Activated CD4-positive, alpha-beta memory T cell treated with anti-CD3 and anti-CD28 coated beads, Interleukin-2, amount 10 ng/mL, durations not matched to agents 7 days and 5 days (primary cell): Measurements from ENCODE around the gene KREMEN2. TPM values are rescaled to one million over a fixed set of nuclear protein-coding genes. Genes with fewer than 3 reads are reported as not detected.

ENCODE experiments used
- CTCF ChIA-PET: fragments of 350-600 bp; sonication (Branson Sonifier 250); formaldehyde crosslinking; loops from one replicate; lab custom pipeline; 2021; ENCODE audit warnings: antibody characterized with exemption, inconsistent platforms; lab: Charles Lee
- POLR2A ChIA-PET: fragments of 350-600 bp; sonication (Branson Sonifier 250); formaldehyde crosslinking; loops from one replicate; lab custom pipeline; 2021; ENCODE audit warnings: antibody characterized with exemption; lab: Charles Lee
- DNase-seq: peaks from one replicate; pipeline ENCODE4 v3.0.0-alpha.2; 2020
- H3K27ac Mint-ChIP-seq: one replicate; pipeline ENCODE4 v1.8.0; 2021; ENCODE audit warnings: mild to moderate bottlenecking, mixed read lengths
- H3K27me3 Mint-ChIP-seq: one replicate; pipeline ENCODE4 v1.8.0; 2021; ENCODE audit warnings: mixed read lengths
- H3K36me3 Mint-ChIP-seq: one replicate; pipeline ENCODE4 v1.8.0; 2021; ENCODE audit warnings: low read depth, mixed read lengths
- H3K4me1 Mint-ChIP-seq: one replicate; pipeline ENCODE4 v1.8.0; 2021; ENCODE audit warnings: mixed read lengths
- H3K4me3 Mint-ChIP-seq: one replicate; pipeline ENCODE4 v1.8.0; 2021; ENCODE audit warnings: mild to moderate bottlenecking, mixed read lengths
- H3K9me3 Mint-ChIP-seq: one replicate; pipeline ENCODE4 v1.8.0; 2021; ENCODE audit warnings: mixed read lengths
- total RNA-seq, 2 experiments: library from RNA; stranded (reverse); gene quantifications; one replicate each; pipeline ENCODE4 v1.2.3, GENCODE V29; 2021

Gene KREMEN2
- total RNA-seq, 2 experiments from 2014 or later, result not detected

GRCh38 chr16:3013491-3013951, 49.4 kb downstream of the KREMEN2 start:
- Mint-ChIP-seq H3K4me3 (no peak overlapping the region), H3K36me3 (no peaks in the 10 kb centered on the region), H3K27ac (no peak overlapping the region), H3K4me1 (peaks cover 10% of the 10 kb centered on the region), H3K27me3 (peaks cover 27% of the 10 kb centered on the region), H3K9me3 (no peaks in the 10 kb centered on the region)
- no peak for DNase-seq
- CTCF ChIA-PET, result interaction anchor here (1.0 kb wide), 1 partner anchor 14 kb away, joined by 3 read pairs; no protein-coding TSS in a partner anchor
- POLR2A ChIA-PET, result interaction anchor here (1.3 kb wide), 1 partner anchor 35 kb away, joined by 3 read pairs; no protein-coding TSS in a partner anchor

DNA sequence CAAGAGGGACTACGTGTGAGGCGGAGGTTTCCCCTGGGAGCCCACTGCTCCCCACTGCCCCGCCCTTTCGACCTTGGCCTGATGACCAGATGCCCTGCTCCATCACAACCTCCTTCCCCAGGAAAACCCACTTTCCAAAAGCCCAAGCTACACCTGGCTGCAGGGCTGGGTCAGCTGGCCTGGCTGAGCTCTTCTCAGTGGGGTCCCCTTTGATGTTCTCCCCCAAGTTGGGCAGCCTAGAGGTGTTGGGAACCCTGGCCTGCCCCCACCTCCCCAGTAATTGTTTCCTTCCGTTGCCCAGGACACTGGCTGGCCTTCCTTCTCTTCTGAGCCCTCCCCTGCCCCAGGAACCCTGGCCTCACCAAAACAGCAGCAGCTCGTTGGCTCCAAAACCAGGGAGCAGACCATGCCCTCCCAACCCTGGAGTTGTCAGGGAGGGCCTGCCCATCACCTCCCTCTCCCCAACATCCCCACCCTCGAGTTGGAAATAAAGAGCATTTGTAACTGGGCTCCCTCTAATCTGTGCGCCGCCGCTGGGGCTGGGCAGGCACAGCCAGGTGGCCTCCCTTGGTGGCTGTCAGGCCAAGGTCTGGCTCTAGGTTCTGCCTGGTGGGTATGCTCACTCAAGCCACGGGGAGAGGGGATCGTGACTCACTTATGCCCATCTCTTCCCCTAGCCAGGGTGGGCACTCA, 50.1 kb downstream of the KREMEN2 start:
- DNase-seq, result no peak
- Mint-ChIP-seq H3K4me1 (peaks cover 4% of the 10 kb centered on the region), H3K36me3 (no peaks in the 10 kb centered on the region), H3K27me3 (peaks cover 26% of the 10 kb centered on the region), H3K27ac (no peak overlapping the region), H3K4me3 (no peak overlapping the region), H3K9me3 (no peaks in the 10 kb centered on the region)
- ChIA-PET CTCF (interaction anchor here (1.0 to 1.3 kb wide), 2 partner anchors 10 to 14 kb away, joined by 3 to 4 read pairs; no protein-coding TSS in a partner anchor), POLR2A (interaction anchor here (1.3 kb wide), 1 partner anchor 34 kb away, joined by 3 read pairs; no protein-coding TSS in a partner anchor)

DNA sequence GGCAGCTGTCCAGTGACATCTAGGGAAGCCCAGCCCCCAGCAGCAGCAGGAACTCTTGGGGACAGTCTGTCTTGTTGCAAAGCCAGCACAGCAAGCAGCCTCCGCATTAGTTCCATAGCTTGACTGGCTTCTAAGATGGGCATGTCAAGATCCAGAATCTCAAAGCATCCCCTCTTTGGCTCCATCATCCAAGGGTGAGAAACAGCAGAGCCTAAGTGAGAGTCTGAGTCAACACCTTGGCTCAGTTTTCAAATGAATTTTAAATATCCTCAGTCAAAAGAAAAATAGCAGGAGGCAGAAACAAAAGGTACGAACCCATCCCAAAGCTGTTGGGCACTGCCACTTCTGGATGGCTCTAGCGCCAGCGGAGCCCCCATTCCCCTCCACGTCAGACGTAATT, 50.9 kb downstream of the KREMEN2 start:
- Mint-ChIP-seq H3K9me3 (no peaks in the 10 kb centered on the region), H3K27ac (no peak overlapping the region), H3K4me1 (peaks cover 8% of the 10 kb centered on the region), H3K27me3 (peaks cover 27% of the 10 kb centered on the region), H3K4me3 (no peak overlapping the region), H3K36me3 (no peaks in the 10 kb centered on the region)
- DNase-seq, result no peak
- POLR2A ChIA-PET, result no interaction called here
- CTCF ChIA-PET, result interaction anchor here (1.0 to 1.3 kb wide), 2 partner anchors 11 to 13 kb away, joined by 3 to 4 read pairs; no protein-coding TSS in a partner anchor

GRCh38 chr16:3015865-3016521, 51.9 kb downstream of the KREMEN2 start:
- POLR2A ChIA-PET, result no interaction called here

GRCh38 chr16:3017344-3017743, 53.3 kb downstream of the KREMEN2 start:
- no peak overlapping the region for H3K27ac Mint-ChIP-seq
- peaks cover 25% of the 10 kb centered on the region for H3K4me1 Mint-ChIP-seq
- ChIA-PET POLR2A (interaction anchor here (1.6 kb wide), 1 partner anchor 9 kb away, joined by 4 read pairs; no protein-coding TSS in a partner anchor), CTCF (interaction anchor here (9.9 kb wide), 1 partner anchor 15 kb away, joined by 72 read pairs; no protein-coding TSS in a partner anchor)
- peaks cover 6% of the 10 kb centered on the region for H3K36me3 Mint-ChIP-seq
- no peaks in the 10 kb centered on the region for H3K9me3 Mint-ChIP-seq
- H3K4me3 Mint-ChIP-seq, result no peak overlapping the region
- DNase-seq, result no peak
- H3K27me3 Mint-ChIP-seq, result peaks cover 24% of the 10 kb centered on the region

More at GRCh38 chr16:3015865-3016521, 51.9 kb downstream of the KREMEN2 start:
- Mint-ChIP-seq H3K9me3 (no peaks in the 10 kb centered on the region), H3K27ac (no peak overlapping the region), H3K27me3 (peaks cover 28% of the 10 kb centered on the region), H3K4me1 (peaks cover 13% of the 10 kb centered on the region), H3K36me3 (no peaks in the 10 kb centered on the region), H3K4me3 (no peak overlapping the region)
- CTCF ChIA-PET, result interaction anchor here (1.0 to 9.9 kb wide), 2 partner anchors 12 to 13 kb away, joined by 3 to 72 read pairs; no protein-coding TSS in a partner anchor
- DNase-seq, result no peak

Other genes with a start within 250 kb of the KREMEN2 start
- gene PRSS27, start 244.1 kb upstream of the KREMEN2 start, total RNA-seq, result 1 to 10 TPM; 1.6 to 1.8 TPM
- gene SRRM2, start 211.6 kb upstream of the KREMEN2 start, total RNA-seq, result 100 to 1,000 TPM; 520 to 539 TPM
- gene ELOB, start 187.0 kb upstream of the KREMEN2 start, total RNA-seq, result 100 to 1,000 TPM; 141 to 150 TPM
- gene PRSS33, start 176.7 kb upstream of the KREMEN2 start, total RNA-seq, result not detected
- gene PRSS41, start 165.8 kb upstream of the KREMEN2 start, total RNA-seq, result not detected
- gene PRSS21, start 147.0 kb upstream of the KREMEN2 start, total RNA-seq, result 1 to 10 TPM; 3.0 to 4.0 TPM
- gene ZG16B, start 134.0 kb upstream of the KREMEN2 start, total RNA-seq, result 1 to 10 TPM; 8.8 to 9.8 TPM
- not detected for gene PRSS22, start 106.1 kb upstream of the KREMEN2 start, total RNA-seq
- 10 to 100 TPM; 19.4 to 20.5 TPM for gene FLYWCH2, start 81.1 kb upstream of the KREMEN2 start, total RNA-seq
- 10 to 100 TPM; 75.2 to 80.8 TPM for gene FLYWCH1, start 52.3 kb upstream of the KREMEN2 start, total RNA-seq
- gene PAQR4, start 5.1 kb downstream of the KREMEN2 start, total RNA-seq, result 10 to 100 TPM; 50.0 to 52.3 TPM
- gene PKMYT1, start 16.2 kb downstream of the KREMEN2 start, total RNA-seq, result 100 to 1,000 TPM; 118 to 124 TPM
- under 1 TPM; 0.23 to 0.28 TPM for gene CLDN9, start 48.6 kb downstream of the KREMEN2 start, total RNA-seq
- gene CLDN6, start 53.9 kb downstream of the KREMEN2 start, total RNA-seq, result not detected
- gene TNFRSF12A, start 56.1 kb downstream of the KREMEN2 start, total RNA-seq, result 1 to 10 TPM; 6.1 to 7.5 TPM
- gene HCFC1R1, start 59.7 kb downstream of the KREMEN2 start, total RNA-seq, result 10 to 100 TPM; 37.0 to 43.3 TPM
- gene THOC6, start 59.8 kb downstream of the KREMEN2 start, total RNA-seq, result 10 to 100 TPM; 42.4 TPM
- 1 to 10 TPM; 1.4 to 1.9 TPM for gene BICDL2, start 72.7 kb downstream of the KREMEN2 start, total RNA-seq
- gene MMP25, start 82.3 kb downstream of the KREMEN2 start, total RNA-seq, result 100 to 1,000 TPM; 112 to 117 TPM
- gene IL32, start 101.4 kb downstream of the KREMEN2 start, total RNA-seq, result 1,000 to 10,000 TPM; 4,131 to 4,213 TPM
- under 1 TPM in 1 of 2 experiments, not detected in 1; 0.15 TPM for gene ZSCAN10, start 135.0 kb downstream of the KREMEN2 start, total RNA-seq
- gene ZNF205, start 148.3 kb downstream of the KREMEN2 start, total RNA-seq, result not detected
- 10 to 100 TPM; 10.5 to 11.6 TPM for gene ZNF213, start 170.8 kb downstream of the KREMEN2 start, total RNA-seq
- gene OR1F1, start 223.9 kb downstream of the KREMEN2 start, total RNA-seq, result not detected